Liver (tissue), 9 donors: ENCODE results near the gene C3. TPM values are rescaled to one million over a fixed set of nuclear protein-coding genes. Genes with fewer than 3 reads are reported as not detected.

Source experiments
- DNase-seq: peaks from one replicate; pipeline ENCODE4 v3.0.0-alpha.2; 2017; ENCODE audit warnings: low spot score
- H3K27ac ChIP-seq, 2 donors: one replicate each; pipeline ENCODE4 v1.7.0; 2013; ENCODE audit warnings: inconsistent platforms in 2 of 2, low read length in 2 of 2, control low read depth in 1 of 2, low read depth in 1 of 2, mild to moderate bottlenecking in 1 of 2
- H3K27me3 ChIP-seq, 4 donors: one replicate each; pipeline versions ENCODE4 v1.6.1 to v1.7.0; 2013; ENCODE audit warnings: low read length in 3 of 4, inconsistent platforms in 1 of 4, mild to moderate bottlenecking in 1 of 4, moderate library complexity in 1 of 4; ENCODE audit not compliant: control insufficient read depth in 4 of 4, insufficient read depth in 4 of 4
- H3K36me3 ChIP-seq, 4 donors: one replicate each; pipeline versions ENCODE4 v1.6.1 to v1.7.0; 2013; ENCODE audit warnings: low read length in 3 of 4, mild to moderate bottlenecking in 3 of 4, low read depth in 1 of 4, moderate library complexity in 1 of 4; ENCODE audit not compliant: control insufficient read depth in 4 of 4, insufficient read depth in 3 of 4
- H3K4me1 ChIP-seq, 4 donors: one replicate each; pipeline versions ENCODE4 v1.6.1 to v1.7.0; 2013; ENCODE audit warnings: low read length in 3 of 4, mild to moderate bottlenecking in 3 of 4, moderate library complexity in 1 of 4; ENCODE audit not compliant: control insufficient read depth in 4 of 4, insufficient read depth in 4 of 4
- H3K4me3 ChIP-seq, 3 donors: one replicate each; pipeline versions ENCODE4 v1.6.1 to v1.7.0; 2013; ENCODE audit warnings: low read length in 3 of 3, control low read depth in 1 of 3, low read depth in 1 of 3, mild to moderate bottlenecking in 1 of 3
- H3K9ac ChIP-seq, 2 donors: one replicate each; pipeline ENCODE4 v1.7.0; 2013; ENCODE audit warnings: low read length in 2 of 2, mild to moderate bottlenecking in 2 of 2, moderate library complexity in 2 of 2, control low read depth in 1 of 2, low read depth in 1 of 2
- H3K9me3 ChIP-seq, 4 donors: one replicate each; pipeline versions ENCODE4 v1.6.1 to v1.7.0; 2013; ENCODE audit warnings: low read length in 3 of 4; ENCODE audit not compliant: control insufficient read depth in 4 of 4
- ATF3 ChIP-seq: IDR thresholded peaks from 2 replicates; pipeline ENCODE4 v1.6.1; 2016; ENCODE audit warnings: antibody characterized with exemption
- CTCF ChIP-seq: fragments of 150-350 bp; IDR thresholded peaks from 2 replicates; pipeline ENCODE4 v1.5.1; 2017; ENCODE audit warnings: improper control_type of control experiment, low read depth, low read length; ENCODE audit not compliant: missing input control
- EGR1 ChIP-seq, 2 donors: IDR thresholded peaks; 2 replicates each; pipeline ENCODE4 v1.6.1; 2016 to 2018; ENCODE audit warnings: antibody characterized with exemption in 2 of 2, low read depth in 2 of 2
- FOXA2 ChIP-seq: IDR thresholded peaks from 2 replicates; pipeline ENCODE4 v1.6.1; 2016; ENCODE audit warnings: antibody characterized with exemption
- GABPA ChIP-seq, 2 donors: IDR thresholded peaks in 1 of 2; conservative IDR thresholded peaks in 1 of 2; 2 replicates each; pipeline ENCODE4 v1.6.1; 2016; ENCODE audit warnings: antibody characterized with exemption in 2 of 2, mild to moderate bottlenecking in 1 of 2, moderate library complexity in 1 of 2
- HNF4A ChIP-seq, 2 donors: conservative IDR thresholded peaks; 2 replicates each; pipeline ENCODE4 v1.6.1; 2016; ENCODE audit warnings: antibody characterized with exemption in 2 of 2, mild to moderate bottlenecking in 2 of 2
- HNF4G ChIP-seq: IDR thresholded peaks from 2 replicates; pipeline ENCODE4 v1.6.1; 2016; ENCODE audit warnings: antibody characterized with exemption
- JUND ChIP-seq, 2 donors: IDR thresholded peaks; 2 replicates each; pipeline ENCODE4 v1.6.1; 2016; ENCODE audit warnings: antibody characterized with exemption in 2 of 2
- MAX ChIP-seq: IDR thresholded peaks from 2 replicates; pipeline ENCODE4 v1.6.1; 2016; ENCODE audit warnings: antibody characterized with exemption
- NR2F2 ChIP-seq: IDR thresholded peaks from 2 replicates; pipeline ENCODE4 v1.6.1; 2016; ENCODE audit warnings: antibody characterized with exemption
- RAD21 ChIP-seq, 2 donors: IDR thresholded peaks; 2 replicates each; pipeline ENCODE4 v1.6.1; 2016; ENCODE audit warnings: antibody characterized with exemption in 2 of 2, mild to moderate bottlenecking in 2 of 2
- REST ChIP-seq: IDR thresholded peaks from 2 replicates; pipeline ENCODE4 v1.6.1; 2016; ENCODE audit warnings: antibody characterized with exemption, mild to moderate bottlenecking
- RXRA ChIP-seq, 2 donors: IDR thresholded peaks; 2 replicates each; pipeline ENCODE4 v1.6.1; 2017 to 2018; ENCODE audit warnings: antibody characterized with exemption in 2 of 2, mild to moderate bottlenecking in 1 of 2
- SP1 ChIP-seq: IDR thresholded peaks from 2 replicates; pipeline ENCODE4 v1.6.1; 2018; ENCODE audit warnings: antibody characterized with exemption, mild to moderate bottlenecking
- YY1 ChIP-seq: IDR thresholded peaks from 2 replicates; pipeline ENCODE4 v1.6.1; 2016; ENCODE audit warnings: antibody characterized with exemption, mild to moderate bottlenecking
- ZBTB33 ChIP-seq: IDR thresholded peaks from 2 replicates; pipeline ENCODE4 v1.6.1; 2016; ENCODE audit warnings: antibody characterized with exemption
- WGBS: extraction: QIAGEN DNeasy Blood & Tissue Kit; methylation state at CpG from one replicate; pipeline ENCODE4 v1.1.7; 2013; 5-methylcytosine and 5-hydroxymethylcytosine counted together
- polyA plus RNA-seq, 2 donors: library from polyadenylated mRNA; stranded (reverse) in 1 of 2; unstranded in 1 of 2; fragments of 200-250 nt in 1 of 2; fragments of >200 nt in 1 of 2; fragmentation: Nextera tagmentation in 1 of 2; extraction: Ambion mirVana in 1 of 2; gene quantifications; one replicate each; pipeline versions ENCODE4 v1.2.1 to v1.2.3, GENCODE V29; 2013 to 2015
- total RNA-seq, 2 donors: library from RNA; depleted of rRNA; stranded (reverse); fragments of >200 nt; gene quantifications; one replicate each; pipeline ENCODE4 v1.2.3, GENCODE V29; 2014
- donor health status: healthy.
- donor health status: healthy.
- donor health status: healthy.
- donor health status: healthy.
- donor health status: healthy.

C3 gene
- total and polyA plus RNA-seq, 4 donors, result 4,543 to 9,349 (median 8,015) TPM

GRCh38 chr19:6731822-6732221 is 11.4 kb upstream of the C3 start:
- 92% methylated on average over 22 of the region's 22 CpGs for WGBS
- H3K36me3 ChIP-seq, result peaks cover 2 to 11% (median 3%) of the 10 kb centered on the region in 4 donors
- DNase-seq, result no peak

GRCh38 chr19:6730941-6731670 is 10.7 kb upstream of the C3 start:
- Histone ChIP-seq H3K9ac (no peak overlapping the region), H3K27ac (peak overlapping the region; percentile 54 to 62), H3K4me1 (peaks cover 5 to 40% (median 27%) of the 10 kb centered on the region in 4 donors), H3K9me3 (no peaks in the 10 kb centered on the region), H3K36me3 (peaks cover 2 to 11% (median 3%) of the 10 kb centered on the region in 4 donors), H3K4me3 (peak overlapping the region in 1 of 3 donors; percentile 40), H3K27me3 (no peaks in the 10 kb centered on the region)
- 85% methylated on average over 30 of the region's 30 CpGs for WGBS
- no peak for TF ChIP-seq ZBTB33
- no peak for TF ChIP-seq HNF4G
- TF ChIP-seq RXRA (IDR thresholded peaks at IDR 0.05), result no peak
- no peak for TF ChIP-seq JUND (IDR thresholded peaks at IDR 0.05)
- no peak for TF ChIP-seq HNF4A (conservative IDR thresholded peaks at IDR 0.05)
- TF ChIP-seq FOXA2, result no peak
- no peak for TF ChIP-seq YY1
- no peak for TF ChIP-seq ATF3
- no peak for TF ChIP-seq GABPA (IDR thresholded peaks at IDR 0.05 in 1 of 2, conservative IDR thresholded peaks at IDR 0.05 in 1 of 2)
- no peak for TF ChIP-seq REST
- no peak for TF ChIP-seq SP1
- DNase-seq, result no peak

More at GRCh38 chr19:6731822-6732221, 11.4 kb upstream of the C3 start:
- TF ChIP-seq HNF4A (conservative IDR thresholded peaks at IDR 0.05), result no peak
- TF ChIP-seq FOXA2, result no peak
- TF ChIP-seq RXRA (IDR thresholded peaks at IDR 0.05), result no peak
- TF ChIP-seq YY1, result no peak
- TF ChIP-seq CTCF, result no peak
- no peak for TF ChIP-seq NR2F2
- TF ChIP-seq GABPA (IDR thresholded peaks at IDR 0.05 in 1 of 2, conservative IDR thresholded peaks at IDR 0.05 in 1 of 2), result no peak
- TF ChIP-seq EGR1 (IDR thresholded peaks at IDR 0.05; ENCODE audit: low read depth in 2 of 2), result no peak
- TF ChIP-seq RAD21 (IDR thresholded peaks at IDR 0.05), result no peak
- no peak for TF ChIP-seq MAX
- Histone ChIP-seq H3K9me3 (no peaks in the 10 kb centered on the region), H3K4me3 (no peak overlapping the region), H3K4me1 (peaks cover 5 to 46% (median 30%) of the 10 kb centered on the region in 4 donors), H3K27me3 (no peaks in the 10 kb centered on the region), H3K27ac (no peak overlapping the region), H3K9ac (no peak overlapping the region)
